IMR-90 (cell line): ENCODE results near the gene GPC2. TPM values are rescaled to one million over a fixed set of nuclear protein-coding genes. Genes with fewer than 3 reads are reported as not detected.
"Not testable (repeated sequence)": the region's sequence is repeated elsewhere in the genome, so short reads cannot be mapped to it uniquely, and the experiment has no call there.

ENCODE experiments used
- ATAC-seq: fragments of 200-7000 bp; cut with Tn5 transposase; 2 replicates; pipeline ENCODE4 v1.9.1; 2020; ENCODE audit warnings: low read depth, mild to moderate bottlenecking, moderate library complexity
- BruUV-seq: library from RNA; stranded (reverse); fragments of 400-500 nt; replicated peaks from 2 replicates; lab custom pipeline; 2021; lab: Mats Ljungman, UMichigan
- CTCF ChIA-PET: fragments of 300-600 bp; formaldehyde crosslinking; extraction: SDS; loops from one replicate; lab custom pipeline; 2021; ENCODE audit warnings: antibody characterized with exemption; lab: Yijun Ruan, JAX
- POLR2A ChIA-PET: fragments of 300-600 bp; sonication (Branson Sonifier 250); formaldehyde crosslinking; loops from one replicate; lab custom pipeline; 2022; ENCODE audit warnings: antibody characterized with exemption; ENCODE audit not compliant: unreplicated experiment; lab: Charles Lee
- DNase-seq: peaks from one replicate; pipeline ENCODE4 v3.0.0; 2013
- H2AFZ ChIP-seq: replicated peaks from 2 replicates; pipeline ENCODE3; 2013; ENCODE audit warnings: low read length, mild to moderate bottlenecking; ENCODE audit not compliant: poor library complexity
- H2AK5ac ChIP-seq: 2 replicates; pipeline ENCODE4 v1.6.1; 2013; ENCODE audit warnings: low read depth, low read length, inconsistent platforms
- H2AK9ac ChIP-seq: replicated peaks from 2 replicates; pipeline ENCODE3; 2013; ENCODE audit warnings: mild to moderate bottlenecking, low read depth, low read length, moderate library complexity; ENCODE audit not compliant: poor library complexity
- H2BK120ac ChIP-seq: 2 replicates; pipeline ENCODE4 v1.6.1; 2013; ENCODE audit warnings: low read depth, low read length, inconsistent platforms
- H2BK15ac ChIP-seq: 3 replicates; pipeline ENCODE4 v1.6.1; 2013; ENCODE audit warnings: low read depth, low read length, inconsistent platforms
- H2BK20ac ChIP-seq: 2 replicates; pipeline ENCODE4 v1.6.1; 2013; ENCODE audit warnings: low read depth, mild to moderate bottlenecking, inconsistent platforms, low read length, moderate library complexity
- H2BK5ac ChIP-seq: 2 replicates; pipeline ENCODE4 v1.6.1; 2013; ENCODE audit warnings: mild to moderate bottlenecking, low read depth, low read length, inconsistent platforms; ENCODE audit not compliant: poor library complexity, severe bottlenecking
- H3K14ac ChIP-seq: replicated peaks from 2 replicates; pipeline ENCODE4 v1.6.1; 2013; ENCODE audit warnings: low read depth, low read length, inconsistent platforms
- H3K18ac ChIP-seq: 2 replicates; pipeline ENCODE4 v1.6.1; 2013; ENCODE audit warnings: low read depth, low read length, control low read depth
- H3K23ac ChIP-seq: 2 replicates; pipeline ENCODE4 v1.6.1; 2013; ENCODE audit warnings: low read depth, low read length, inconsistent platforms
- H3K27ac ChIP-seq: 2 replicates; pipeline ENCODE4 v1.5.1; 2013; ENCODE audit warnings: mild to moderate bottlenecking, control low read depth, low read length; ENCODE audit not compliant: insufficient read depth
- H3K27me3 ChIP-seq: 2 replicates; pipeline ENCODE4 v1.6.1; 2013; ENCODE audit warnings: low read length; ENCODE audit not compliant: control insufficient read depth, insufficient read depth
- H3K36me3 ChIP-seq: 2 replicates; pipeline ENCODE4 v1.6.1; 2013; ENCODE audit warnings: low read length, mixed read lengths; ENCODE audit not compliant: control insufficient read depth, insufficient read depth
- H3K4ac ChIP-seq: 2 replicates; pipeline ENCODE4 v1.6.1; 2013; ENCODE audit warnings: low read depth, low read length, inconsistent platforms
- H3K4me1 ChIP-seq: 2 replicates; pipeline ENCODE4 v1.6.1; 2013; ENCODE audit warnings: low read length, mixed read lengths; ENCODE audit not compliant: control insufficient read depth, insufficient read depth
- H3K4me2 ChIP-seq: 2 replicates; pipeline ENCODE4 v1.6.1; 2013; ENCODE audit warnings: low read depth, mild to moderate bottlenecking, control low read depth, low read length, moderate library complexity
- H3K4me3 ChIP-seq: 2 replicates; pipeline ENCODE4 v1.5.1; 2013; ENCODE audit warnings: low read depth, mild to moderate bottlenecking, control low read depth, low read length, moderate library complexity; ENCODE audit not compliant: insufficient read depth
- H3K56ac ChIP-seq: 2 replicates; pipeline ENCODE4 v1.6.1; 2013; ENCODE audit warnings: low read length, inconsistent platforms; ENCODE audit not compliant: insufficient read depth; ENCODE audit errors: extremely low read depth
- H3K79me1 ChIP-seq, 2 experiments: 2 replicates each; pipeline ENCODE4 v1.6.1; 2013; ENCODE audit warnings: low read length in 2 of 2, inconsistent platforms in 1 of 2, low read depth in 1 of 2
- H3K9ac ChIP-seq: 2 replicates; pipeline ENCODE4 v1.6.1; 2013; ENCODE audit warnings: low read depth, low read length, control low read depth
- H3K9me1 ChIP-seq: 2 replicates; pipeline ENCODE4 v1.6.1; 2013; ENCODE audit warnings: low read length, inconsistent platforms; ENCODE audit not compliant: insufficient read depth
- H3K9me3 ChIP-seq: 2 replicates; pipeline ENCODE4 v1.6.1; 2013; ENCODE audit warnings: low read length; ENCODE audit not compliant: control insufficient read depth, insufficient read depth
- H4K20me1 ChIP-seq: 2 replicates; pipeline ENCODE4 v1.6.1; 2013; ENCODE audit warnings: low read length, inconsistent platforms; ENCODE audit not compliant: insufficient read depth
- H4K5ac ChIP-seq: 2 replicates; pipeline ENCODE4 v1.6.1; 2013; ENCODE audit warnings: mild to moderate bottlenecking, low read depth, low read length, control low read depth
- H4K8ac ChIP-seq, 2 experiments: 2 replicates each; pipeline ENCODE4 v1.6.1; 2013; ENCODE audit warnings: low read depth in 2 of 2, low read length in 2 of 2, control low read depth in 1 of 2, inconsistent platforms in 1 of 2
- H4K91ac ChIP-seq: 2 replicates; pipeline ENCODE4 v1.6.1; 2013; ENCODE audit warnings: low read depth, low read length, inconsistent platforms; ENCODE audit not compliant: insufficient read depth
- CHD1 ChIP-seq: IDR thresholded peaks from 2 replicates; pipeline ENCODE4 v1.6.1; 2012; ENCODE audit warnings: low read depth, low read length, improper control_type of control experiment
- NFE2L2 ChIP-seq: fragments of 150-350 bp; IDR thresholded peaks from 2 replicates; pipeline ENCODE4 v1.6.1; 2016; ENCODE audit warnings: low read depth, mild to moderate bottlenecking, low read length
- POLR2A ChIP-seq: IDR thresholded peaks from 2 replicates; pipeline ENCODE4 v1.6.1; 2012; ENCODE audit warnings: mild to moderate bottlenecking, low read depth, low read length
- WGBS, 2 experiments: methylation state at CpG; one replicate each; pipeline versions ENCODE4 v1.1.5 to v1.1.7; 2013; ENCODE audit warnings: missing lambda C conversion rate in 2 of 2; ENCODE audit not compliant: insufficient read length in 1 of 2; ENCODE audit errors: extremely low coverage in 2 of 2; 5-methylcytosine and 5-hydroxymethylcytosine counted together
- dilution Hi-C: fragments of 300-500 bp; cut with HindIII; formaldehyde crosslinking; loops from one replicate; pipeline ENCODE4 v1.14.3; 2018; ENCODE audit warnings: low sequenced_read_pairs; ENCODE audit not compliant: unreplicated experiment
- in situ Hi-C: fragments of 300-500 bp; cut with MboI; formaldehyde crosslinking; loops from 3 replicates; pipeline ENCODE4 v1.14.3; 2019; ENCODE audit warnings: low sequenced_read_pairs, inconsistent platforms, mixed read lengths
- intact Hi-C: fragments of 100-400 bp; cut with micrococcal nuclease; formaldehyde crosslinking; loops from 2 replicates; pipeline ENCODE4 v1.10.0; 2022
- polyA plus RNA-seq, 3 experiments: library from polyadenylated mRNA; depleted of rRNA; stranded (reverse); fragments of >200 nt; gene quantifications; 2 replicates each; pipeline ENCODE4 v1.2.3, GENCODE V29; 2012; ENCODE audit warnings: low replicate concordance in 1 of 3
- total RNA-seq: library from RNA; depleted of rRNA; stranded (reverse); fragments of >200 nt; gene quantifications from 2 replicates; pipeline ENCODE4 v1.2.3, GENCODE V29; 2012
- TF ChIP-seq, protein P1 (sequence below): fragments of 150-350 bp; IDR thresholded peaks from 2 replicates; pipeline ENCODE4 v1.6.1; 2017; ENCODE audit warnings: mild to moderate bottlenecking, antibody characterized with exemption, low read length, low read depth

GPC2 gene
- total and polyA plus RNA-seq, 2 of the 4 experiments (the other 2 are of a cell fraction): 1.8 to 6.0 TPM

GRCh38 chr7:100215895-100216294 lies 38.7 kb upstream of the GPC2 start:
- Histone ChIP-seq H2AK9ac (no peak overlapping the region), H3K18ac (no peak overlapping the region), H4K91ac (no peak overlapping the region), H3K9me3 (no peaks in the 10 kb centered on the region), H3K14ac (no peak overlapping the region), H2AFZ (no peak overlapping the region), H3K23ac (no peak overlapping the region), H2AK5ac (no peak overlapping the region), H3K27ac (no peak overlapping the region), H3K36me3 (peaks cover 3% of the 10 kb centered on the region; the same call in 1 of the 2 replicates), H2BK5ac (no peak overlapping the region), H3K4me1 (no peaks in the 10 kb centered on the region), H2BK20ac (no peak overlapping the region), H4K5ac (no peak overlapping the region), H3K4me3 (no peak overlapping the region), H3K9me1 (no peaks in the 10 kb centered on the region), H3K9ac (no peak overlapping the region), H2BK120ac (no peak overlapping the region), H3K4me2 (no peak overlapping the region), H4K8ac (no peak overlapping the region), H4K20me1 (no peaks in the 10 kb centered on the region), H3K56ac (no peak overlapping the region), H2BK15ac (no peak overlapping the region), H3K27me3 (no peaks in the 10 kb centered on the region), H3K4ac (no peak overlapping the region), H3K79me1 (no peaks in the 10 kb centered on the region)
- dilution Hi-C loops: no loop called here
- WGBS, 2 experiments: 60% methylated on average over 1 of the region's 6 CpGs; no CpG with 5 or more reads in 1 of the 2 experiments
- ChIA-PET CTCF (no interaction called here), POLR2A (no interaction called here)
- no TSS peak for BruUV-seq
- peak; percentile 37 for DNase-seq
- no peak for ATAC-seq
- in situ Hi-C loops: no loop called here
- TF ChIP-seq POLR2A: no peak
- TF ChIP-seq, protein P1, sequence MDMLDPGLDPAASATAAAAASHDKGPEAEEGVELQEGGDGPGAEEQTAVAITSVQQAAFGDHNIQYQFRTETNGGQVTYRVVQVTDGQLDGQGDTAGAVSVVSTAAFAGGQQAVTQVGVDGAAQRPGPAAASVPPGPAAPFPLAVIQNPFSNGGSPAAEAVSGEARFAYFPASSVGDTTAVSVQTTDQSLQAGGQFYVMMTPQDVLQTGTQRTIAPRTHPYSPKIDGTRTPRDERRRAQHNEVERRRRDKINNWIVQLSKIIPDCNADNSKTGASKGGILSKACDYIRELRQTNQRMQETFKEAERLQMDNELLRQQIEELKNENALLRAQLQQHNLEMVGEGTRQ: no peak
- TF ChIP-seq CHD1: no peak
- TF ChIP-seq NFE2L2: no peak
- intact Hi-C loops: no loop called here

- CTCF ChIA-PET, H4K20me1 ChIP-seq, POLR2A ChIA-PET: not testable (repeated sequence)
These were observed 37.2 kb upstream of the GPC2 start for GRCh38 chr7:100214356-100214755.

More at GRCh38 chr7:100214356-100214755, 37.2 kb upstream of the GPC2 start:
- H3K9me1 ChIP-seq, H2BK5ac ChIP-seq, DNase-seq, H3K4me1 ChIP-seq, H2AK9ac ChIP-seq, ATAC-seq, H3K9ac ChIP-seq, H3K4ac ChIP-seq, H3K27ac ChIP-seq, in situ Hi-C loops, H4K8ac ChIP-seq, H3K14ac ChIP-seq, H2BK15ac ChIP-seq, H3K27me3 ChIP-seq, dilution Hi-C loops, H3K23ac ChIP-seq, H4K91ac ChIP-seq, H2BK20ac ChIP-seq, H3K4me2 ChIP-seq, intact Hi-C loops, H3K9me3 ChIP-seq, H2AFZ ChIP-seq, H2AK5ac ChIP-seq, H3K36me3 ChIP-seq, BruUV-seq, H3K18ac ChIP-seq, H3K56ac ChIP-seq, H4K5ac ChIP-seq, H3K79me1 ChIP-seq, H3K4me3 ChIP-seq, H2BK120ac ChIP-seq: not testable (repeated sequence)
- WGBS, 2 experiments: no CpG with 5 or more reads among the region's 5 CpGs
